SK-N-SH treated with all-trans-retinoic acid at 6 μM for 48 hours (cell line): ENCODE data around the gene EFL1.

Experiments used
- ATAC-seq: fragments of 200-7000 bp; cut with Tn5 transposase; 3 replicates; pipeline ENCODE4 v1.9.1; 2020; ENCODE audit warnings: mild to moderate bottlenecking, moderate library complexity
- ARNTL ChIP-seq: fragments of 450-650 bp; formaldehyde crosslinking; IDR thresholded peaks from 2 replicates; pipeline ENCODE4 v1.5.0; 2020; ENCODE audit warnings: low read depth, mild to moderate bottlenecking, moderate library complexity, borderline replicate concordance
- BACH2 ChIP-seq: fragments of 250-450 bp; sonication (Bioruptor Pico); IDR thresholded peaks from 2 replicates; pipeline ENCODE4 v1.9.0; 2021; ENCODE audit warnings: mild to moderate bottlenecking, borderline replicate concordance
- CSDC2 ChIP-seq: fragments of 250-450 bp; sonication (Bioruptor Pico); IDR thresholded peaks from 2 replicates; pipeline ENCODE4 v1.5.0; 2020; ENCODE audit warnings: mild to moderate bottlenecking, moderate library complexity
- ESRRG ChIP-seq: fragments of 250-450 bp; sonication (Bioruptor Pico); IDR thresholded peaks from 2 replicates; pipeline ENCODE4 v1.6.1; 2021; ENCODE audit warnings: mild to moderate bottlenecking
- GLIS3 ChIP-seq: fragments of 250-450 bp; sonication (Bioruptor Pico); IDR thresholded peaks from 2 replicates; pipeline ENCODE4 v1.5.0; 2020; ENCODE audit warnings: mild to moderate bottlenecking, moderate library complexity
- ISL1 ChIP-seq: fragments of 250-450 bp; sonication (Bioruptor Pico); IDR thresholded peaks from 2 replicates; pipeline ENCODE4 v2.1.2; 2022; ENCODE audit warnings: mild to moderate bottlenecking, moderate library complexity
- PPARA ChIP-seq: fragments of 250-450 bp; sonication (Bioruptor Pico); IDR thresholded peaks from 2 replicates; pipeline ENCODE4 v1.5.0; 2020; ENCODE audit warnings: mild to moderate bottlenecking, borderline replicate concordance
- RARB ChIP-seq: fragments of 250-450 bp; sonication (Bioruptor Pico); IDR thresholded peaks from 2 replicates; pipeline ENCODE4 v1.8.0; 2021; ENCODE audit warnings: mild to moderate bottlenecking, moderate library complexity
- SNAI2 ChIP-seq: fragments of 250-450 bp; sonication (Bioruptor Pico); IDR thresholded peaks from 2 replicates; pipeline ENCODE4 v1.5.0; 2020; ENCODE audit warnings: mild to moderate bottlenecking, moderate library complexity
- TCF4 ChIP-seq: fragments of 250-450 bp; sonication (Bioruptor Pico); IDR thresholded peaks from 2 replicates; pipeline ENCODE4 v1.8.0; 2021; ENCODE audit warnings: mild to moderate bottlenecking, moderate library complexity, borderline replicate concordance
- TOX ChIP-seq: fragments of 250-450 bp; sonication (Bioruptor Pico); IDR thresholded peaks from 2 replicates; pipeline ENCODE4 v1.8.0; 2021; ENCODE audit warnings: mild to moderate bottlenecking, moderate library complexity, borderline replicate concordance
- ZC3H10 ChIP-seq: fragments of 250-450 bp; sonication (Bioruptor Pico); IDR thresholded peaks from 2 replicates; pipeline ENCODE4 v1.5.1; 2021; ENCODE audit warnings: mild to moderate bottlenecking, moderate library complexity
- ZFP30 ChIP-seq: fragments of 450-650 bp; formaldehyde crosslinking; IDR thresholded peaks from 2 replicates; pipeline ENCODE4 v1.5.0; 2022; ENCODE audit warnings: mild to moderate bottlenecking, moderate library complexity
- ZNF565 ChIP-seq: fragments of 450-650 bp; formaldehyde crosslinking; conservative IDR thresholded peaks from 2 replicates; pipeline ENCODE4 v1.5.0; 2020; ENCODE audit warnings: low read depth, mild to moderate bottlenecking, moderate library complexity
- ZNF70 ChIP-seq: fragments of 450-650 bp; formaldehyde crosslinking; IDR thresholded peaks from 2 replicates; pipeline ENCODE4 v1.5.0; 2020; ENCODE audit warnings: mild to moderate bottlenecking, moderate library complexity
- ZNF8 ChIP-seq: fragments of 450-650 bp; formaldehyde crosslinking; IDR thresholded peaks from 2 replicates; pipeline ENCODE4 v1.5.0; 2020; ENCODE audit warnings: mild to moderate bottlenecking, moderate library complexity
- TF ChIP-seq, protein P1 (sequence below): fragments of 250-450 bp; sonication (Bioruptor Pico); IDR thresholded peaks from 2 replicates; pipeline ENCODE4 v1.8.0; 2021; ENCODE audit warnings: low read depth, mild to moderate bottlenecking, moderate library complexity, borderline replicate concordance
- TF ChIP-seq, protein P2 (sequence below): fragments of 250-450 bp; sonication (Bioruptor Pico); IDR thresholded peaks from 2 replicates; pipeline ENCODE4 v1.5.1; 2020; ENCODE audit warnings: low read depth, mild to moderate bottlenecking, moderate library complexity
- TF ChIP-seq, protein P3 (sequence below): fragments of 250-450 bp; sonication (Bioruptor Pico); IDR thresholded peaks from 2 replicates; pipeline ENCODE4 v1.5.1; 2021; ENCODE audit warnings: mild to moderate bottlenecking, moderate library complexity

Gene EFL1

DNA sequence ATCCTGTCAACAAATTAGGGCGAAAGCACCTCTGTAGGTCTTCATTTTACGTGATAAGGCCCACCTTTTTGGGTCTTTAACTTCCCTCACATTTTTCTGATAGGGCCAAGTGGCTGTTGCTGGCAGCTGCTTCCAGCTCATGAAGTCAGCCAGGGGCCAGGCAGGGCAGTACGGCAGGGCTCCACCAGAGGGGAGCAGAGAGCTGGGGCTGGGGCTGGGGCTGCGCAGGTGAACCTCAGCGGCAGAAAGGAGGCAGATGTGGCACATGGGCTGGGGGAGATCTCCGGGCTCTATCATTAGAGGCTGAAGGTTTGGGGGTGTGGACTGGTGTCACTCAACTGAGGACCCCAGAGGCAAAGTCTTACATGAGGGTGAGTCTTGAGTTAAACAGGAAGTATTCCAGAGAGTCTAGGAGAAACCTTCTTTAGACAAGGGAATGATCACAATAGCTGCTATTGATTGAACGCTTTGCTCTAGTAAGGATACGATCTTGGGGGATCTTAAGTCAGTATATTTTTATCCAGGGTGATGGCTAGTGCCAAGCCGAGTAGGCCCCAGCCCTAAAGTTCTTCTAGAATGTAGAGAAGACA, 153.9 kb downstream of the EFL1 start:
- peak; percentile 87 for ATAC-seq
- no peak for TF ChIP-seq ZC3H10
- no peak for TF ChIP-seq ARNTL (CRISPR knock-in tag)
- TF ChIP-seq, protein P1, sequence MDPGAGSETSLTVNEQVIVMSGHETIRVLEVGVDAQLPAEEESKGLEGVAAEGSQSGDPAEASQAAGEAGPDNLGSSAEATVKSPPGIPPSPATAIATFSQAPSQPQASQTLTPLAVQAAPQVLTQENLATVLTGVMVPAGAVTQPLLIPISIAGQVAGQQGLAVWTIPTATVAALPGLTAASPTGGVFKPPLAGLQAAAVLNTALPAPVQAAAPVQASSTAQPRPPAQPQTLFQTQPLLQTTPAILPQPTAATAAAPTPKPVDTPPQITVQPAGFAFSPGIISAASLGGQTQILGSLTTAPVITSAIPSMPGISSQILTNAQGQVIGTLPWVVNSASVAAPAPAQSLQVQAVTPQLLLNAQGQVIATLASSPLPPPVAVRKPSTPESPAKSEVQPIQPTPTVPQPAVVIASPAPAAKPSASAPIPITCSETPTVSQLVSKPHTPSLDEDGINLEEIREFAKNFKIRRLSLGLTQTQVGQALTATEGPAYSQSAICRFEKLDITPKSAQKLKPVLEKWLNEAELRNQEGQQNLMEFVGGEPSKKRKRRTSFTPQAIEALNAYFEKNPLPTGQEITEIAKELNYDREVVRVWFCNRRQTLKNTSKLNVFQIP (CRISPR knock-in tag), result no peak
- TF ChIP-seq, protein P2, sequence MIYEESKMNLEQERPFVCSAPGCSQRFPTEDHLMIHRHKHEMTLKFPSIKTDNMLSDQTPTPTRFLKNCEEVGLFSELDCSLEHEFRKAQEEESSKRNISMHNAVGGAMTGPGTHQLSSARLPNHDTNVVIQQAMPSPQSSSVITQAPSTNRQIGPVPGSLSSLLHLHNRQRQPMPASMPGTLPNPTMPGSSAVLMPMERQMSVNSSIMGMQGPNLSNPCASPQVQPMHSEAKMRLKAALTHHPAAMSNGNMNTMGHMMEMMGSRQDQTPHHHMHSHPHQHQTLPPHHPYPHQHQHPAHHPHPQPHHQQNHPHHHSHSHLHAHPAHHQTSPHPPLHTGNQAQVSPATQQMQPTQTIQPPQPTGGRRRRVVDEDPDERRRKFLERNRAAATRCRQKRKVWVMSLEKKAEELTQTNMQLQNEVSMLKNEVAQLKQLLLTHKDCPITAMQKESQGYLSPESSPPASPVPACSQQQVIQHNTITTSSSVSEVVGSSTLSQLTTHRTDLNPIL (CRISPR knock-in tag), result no peak
- TF ChIP-seq ZNF70 (CRISPR knock-in tag), result no peak
- TF ChIP-seq ZFP30 (CRISPR knock-in tag), result no peak
- TF ChIP-seq RARB (CRISPR knock-in tag), result no peak
- TF ChIP-seq ISL1 (CRISPR knock-in tag), result no peak

DNA sequence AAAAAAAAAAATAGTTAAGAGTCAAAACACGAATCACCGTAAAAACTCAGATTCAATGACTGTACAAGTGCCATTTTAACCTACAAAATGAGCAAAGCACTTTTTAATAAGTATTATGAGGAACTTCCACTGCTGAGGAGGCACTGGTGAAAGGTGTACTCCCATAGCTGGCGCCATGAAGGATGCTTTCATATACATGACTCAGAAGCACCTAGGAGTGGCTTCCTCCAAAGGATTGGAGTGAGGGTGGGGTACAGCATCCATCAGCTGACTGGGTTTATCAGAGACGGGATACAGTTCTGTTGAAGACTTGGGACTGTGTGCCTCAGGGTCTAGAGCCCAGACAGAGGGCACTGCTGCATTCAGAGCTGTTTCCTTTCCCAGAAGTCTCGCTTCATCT, 155.9 kb downstream of the EFL1 start:
- TF ChIP-seq SNAI2 (CRISPR knock-in tag) (no peak), ZNF565 (no peak)
- TF ChIP-seq, protein P3, sequence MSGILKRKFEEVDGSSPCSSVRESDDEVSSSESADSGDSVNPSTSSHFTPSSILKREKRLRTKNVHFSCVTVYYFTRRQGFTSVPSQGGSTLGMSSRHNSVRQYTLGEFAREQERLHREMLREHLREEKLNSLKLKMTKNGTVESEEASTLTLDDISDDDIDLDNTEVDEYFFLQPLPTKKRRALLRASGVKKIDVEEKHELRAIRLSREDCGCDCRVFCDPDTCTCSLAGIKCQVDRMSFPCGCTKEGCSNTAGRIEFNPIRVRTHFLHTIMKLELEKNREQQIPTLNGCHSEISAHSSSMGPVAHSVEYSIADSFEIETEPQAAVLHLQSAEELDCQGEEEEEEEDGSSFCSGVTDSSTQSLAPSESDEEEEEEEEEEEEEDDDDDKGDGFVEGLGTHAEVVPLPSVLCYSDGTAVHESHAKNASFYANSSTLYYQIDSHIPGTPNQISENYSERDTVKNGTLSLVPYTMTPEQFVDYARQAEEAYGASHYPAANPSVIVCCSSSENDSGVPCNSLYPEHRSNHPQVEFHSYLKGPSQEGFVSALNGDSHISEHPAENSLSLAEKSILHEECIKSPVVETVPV (CRISPR knock-in tag), result no peak
- ATAC-seq, result no peak; the same call in 2 of the 3 replicates

DNA sequence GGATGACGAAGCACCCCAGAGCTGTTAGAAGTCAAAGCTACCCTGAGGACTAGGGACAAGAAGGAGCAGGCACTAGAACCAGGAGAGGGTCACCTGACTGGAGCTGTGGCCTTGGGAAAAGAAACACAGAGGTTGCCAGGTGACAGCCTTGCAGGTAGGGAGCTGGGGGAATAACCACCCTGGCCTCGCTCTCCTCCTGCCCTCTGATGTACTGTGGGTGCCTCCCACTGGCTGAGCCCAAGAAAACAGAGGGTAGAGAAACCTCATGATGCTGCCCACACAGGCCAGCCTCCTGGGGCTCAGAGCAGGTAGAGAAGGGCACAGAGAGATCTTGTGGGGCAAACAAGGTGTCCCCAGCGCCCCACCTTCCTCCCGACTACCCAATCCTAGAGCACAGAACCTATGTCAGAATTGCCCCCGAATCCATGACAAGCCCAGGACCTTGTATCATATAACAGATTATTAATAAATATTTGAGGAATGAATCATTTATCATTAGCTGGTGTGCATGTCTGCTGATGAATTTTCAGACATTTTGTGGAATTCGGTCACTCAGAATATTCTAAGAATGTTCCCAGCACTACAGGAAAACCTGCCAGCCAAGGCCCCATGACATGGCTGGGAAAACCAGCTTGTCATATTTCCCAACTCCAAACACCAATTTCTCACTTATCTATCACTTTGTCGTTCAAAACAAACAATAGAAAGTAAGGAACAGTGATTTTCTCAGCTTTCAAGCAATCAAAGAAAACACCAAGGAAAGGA, 156.9 kb downstream of the EFL1 start:
- ATAC-seq, result peak; percentile 49
- TF ChIP-seq CSDC2 (no peak), ISL1 (CRISPR knock-in tag) (peak; percentile 66), ZNF70 (CRISPR knock-in tag) (no peak), TOX (CRISPR knock-in tag) (no peak)
- TF ChIP-seq, protein P1 (CRISPR knock-in tag), result peak; percentile 38; the same call in 1 of the 2 replicates
- TF ChIP-seq, protein P2 (CRISPR knock-in tag), result no peak

DNA sequence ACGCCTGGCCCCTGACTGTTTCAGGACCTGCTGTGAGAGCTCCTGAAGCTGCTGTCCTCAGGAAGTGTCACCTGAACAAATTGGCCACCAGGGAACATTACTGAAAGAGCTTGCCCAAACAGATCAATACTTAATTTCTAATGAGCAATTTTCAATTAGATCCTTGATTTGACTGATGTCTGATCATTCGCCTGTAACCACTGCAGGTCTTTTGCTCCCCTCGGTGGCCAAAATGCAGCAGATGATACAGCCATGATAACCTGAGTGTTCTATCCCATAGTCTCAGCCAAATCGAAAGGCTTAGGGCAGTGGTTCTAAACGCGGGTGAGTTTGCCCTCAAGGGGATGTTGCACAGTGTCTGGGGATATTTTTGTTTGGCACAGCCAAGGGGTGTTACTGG, 159.1 kb downstream of the EFL1 start:
- 0 out of 3 replicates have a peak, but pooled peaks have one; percentile 33 for ATAC-seq
- TF ChIP-seq BACH2 (CRISPR knock-in tag) (no peak), PPARA (CRISPR knock-in tag) (no peak), ESRRG (no peak), TOX (CRISPR knock-in tag) (no peak), TCF4 (CRISPR knock-in tag) (no peak), SNAI2 (CRISPR knock-in tag) (no peak), ZNF70 (CRISPR knock-in tag) (no peak), ZC3H10 (no peak), CSDC2 (no peak), ZNF8 (CRISPR knock-in tag) (no peak), ZFP30 (CRISPR knock-in tag) (no peak), GLIS3 (CRISPR knock-in tag) (no peak)
- TF ChIP-seq, protein P3 (CRISPR knock-in tag), result no peak
- TF ChIP-seq, protein P1 (CRISPR knock-in tag), result no peak
- TF ChIP-seq, protein P2 (CRISPR knock-in tag), result no peak
